Activated B cell treated with CpG ODN at 0.5 μM for 24 hours (primary cell): ENCODE data around the gene ZRANB3. TPM values are rescaled to one million over a fixed set of nuclear protein-coding genes. Genes with fewer than 3 reads are reported as not detected.
"Not testable (repeated sequence)": the region's sequence is repeated elsewhere in the genome, so short reads cannot be mapped to it uniquely, and the experiment has no call there.

Experiments
- ATAC-seq: fragments of 200-7000 bp; cut with Tn5 transposase; one replicate; pipeline ENCODE4 v1.10.0; 2021; ENCODE audit warnings: low read depth, mild to moderate bottlenecking, moderate library complexity
- CTCF ChIA-PET: fragments of 350-600 bp; sonication (Branson Sonifier 250); formaldehyde crosslinking; loops from one replicate; lab custom pipeline; 2021; ENCODE audit warnings: antibody characterized with exemption; lab: Charles Lee
- POLR2A ChIA-PET: fragments of 350-600 bp; sonication (Branson Sonifier 250); formaldehyde crosslinking; loops from one replicate; lab custom pipeline; 2021; ENCODE audit warnings: antibody characterized with exemption; lab: Charles Lee
- DNase-seq: peaks from one replicate; pipeline ENCODE4 v3.0.0; 2022
- H3K27ac Mint-ChIP-seq: one replicate; pipeline ENCODE4 v1.8.0; 2020; ENCODE audit warnings: mixed read lengths
- H3K27me3 Mint-ChIP-seq: one replicate; pipeline ENCODE4 v1.8.0; 2021; ENCODE audit warnings: mixed read lengths
- H3K36me3 Mint-ChIP-seq: one replicate; pipeline ENCODE4 v1.8.0; 2021; ENCODE audit warnings: low read depth, mixed read lengths
- H3K4me1 Mint-ChIP-seq: one replicate; pipeline ENCODE4 v1.8.0; 2021; ENCODE audit warnings: mixed read lengths
- H3K4me3 Mint-ChIP-seq: one replicate; pipeline ENCODE4 v1.8.0; 2020; ENCODE audit warnings: mild to moderate bottlenecking, mixed read lengths
- H3K9me3 Mint-ChIP-seq: one replicate; pipeline ENCODE4 v1.8.0; 2020; ENCODE audit warnings: mixed read lengths
- CTCF ChIP-seq: fragments of 200-600 bp; IDR thresholded peaks from one replicate; pipeline ENCODE4 v1.8.0; 2022; ENCODE audit warnings: antibody characterized with exemption, mild to moderate bottlenecking
- intact Hi-C: fragments of 100-400 bp; cut with micrococcal nuclease; formaldehyde crosslinking; loops from one replicate; pipeline ENCODE4 v1.15.1; 2024
- total RNA-seq: library from RNA; stranded (reverse); gene quantifications from 2 replicates; pipeline ENCODE4 v1.2.3, GENCODE V29; 2022

The ZRANB3 gene
- total RNA-seq, 1 donor from 2014 or later: 14.4 TPM

DNA sequence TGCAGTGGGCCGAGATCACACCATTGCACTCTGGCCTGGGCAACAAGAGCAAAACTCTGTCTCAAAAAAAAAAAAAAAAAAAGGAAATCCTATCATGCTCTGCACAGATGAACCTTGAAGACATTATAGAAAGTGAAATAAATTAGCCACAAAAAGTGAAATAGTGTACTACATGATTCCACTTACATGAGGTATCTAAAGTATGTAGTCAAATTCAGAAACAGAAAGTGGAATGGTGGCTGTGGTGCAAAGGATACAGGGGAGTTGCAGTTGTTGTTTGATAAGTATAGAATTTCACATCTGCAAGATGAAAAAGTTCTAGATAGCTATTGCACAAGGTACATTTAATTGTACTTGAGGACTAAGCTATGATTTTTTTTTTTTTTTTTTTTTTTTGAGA, 5.2 kb downstream of the ZRANB3 start:
- Mint-ChIP-seq H3K36me3 (peaks cover 4% of the 10 kb centered on the region), H3K9me3 (no peaks in the 10 kb centered on the region), H3K4me1 (peaks cover 3% of the 10 kb centered on the region), H3K27me3 (no peaks in the 10 kb centered on the region), H3K27ac (no peak overlapping the region), H3K4me3 (no peak overlapping the region)
- TF ChIP-seq CTCF: no peak
- intact Hi-C loops: no loop called here
- DNase-seq (no peak), ATAC-seq (no peak)
- POLR2A ChIA-PET: interaction anchor here (0.7 to 1.0 kb wide), 2 partner anchors 13 to 33 kb away, joined by 3 read pairs; no protein-coding TSS in a partner anchor
- CTCF ChIA-PET: interaction anchor here (0.6 kb wide), 1 partner anchor 105 kb away, joined by 3 read pairs; no protein-coding TSS in a partner anchor

- peaks cover 5% of the 10 kb centered on the region for H3K9me3 Mint-ChIP-seq
- H3K27me3 Mint-ChIP-seq: no peaks in the 10 kb centered on the region
- H3K4me1 Mint-ChIP-seq: no peaks in the 10 kb centered on the region
- H3K27ac Mint-ChIP-seq: no peak overlapping the region
- ATAC-seq (no peak), DNase-seq (no peak)
- POLR2A ChIA-PET: interaction anchor here (0.7 kb wide), 1 partner anchor 84 kb away, joined by 3 read pairs; no protein-coding TSS in a partner anchor
- intact Hi-C loops: no loop called here
- CTCF ChIA-PET: no interaction called here
- H3K4me3 Mint-ChIP-seq: no peak overlapping the region
- H3K36me3 Mint-ChIP-seq: peaks cover 3% of the 10 kb centered on the region
- no peak for TF ChIP-seq CTCF
Measured at GRCh38 chr2:135512099-135512498, 18.9 kb downstream of the ZRANB3 start.

DNA sequence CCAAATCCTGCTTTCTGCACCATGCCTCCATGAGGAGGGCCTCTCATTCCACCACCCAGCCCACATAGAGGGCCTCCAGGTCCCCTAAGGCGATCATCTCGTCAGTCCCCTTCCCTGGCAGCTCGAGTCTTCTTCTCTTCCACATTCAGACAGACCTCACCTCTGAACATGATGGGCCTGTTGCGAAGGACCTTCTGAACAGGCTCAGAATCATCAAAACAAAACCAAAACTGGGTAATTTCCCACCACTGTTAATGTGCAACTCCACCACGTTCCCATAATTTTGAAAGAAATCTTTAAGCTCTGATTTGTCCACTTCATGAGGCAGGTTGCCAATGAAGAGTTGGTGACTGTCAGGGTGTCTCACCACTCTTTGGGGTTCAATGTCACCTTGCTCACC, 20.4 kb downstream of the ZRANB3 start:
- no peak for TF ChIP-seq CTCF
- no peaks in the 10 kb centered on the region for H3K27me3 Mint-ChIP-seq
- ChIA-PET CTCF (no interaction called here), POLR2A (no interaction called here)
- H3K27ac Mint-ChIP-seq: no peak overlapping the region
- intact Hi-C loops: no loop called here
- H3K9me3 Mint-ChIP-seq: peaks cover 4% of the 10 kb centered on the region
- ATAC-seq (no peak), DNase-seq (no peak)
- H3K36me3 Mint-ChIP-seq: peaks cover 3% of the 10 kb centered on the region
- no peak overlapping the region for H3K4me3 Mint-ChIP-seq
- H3K4me1 Mint-ChIP-seq: no peaks in the 10 kb centered on the region

GRCh38 chr2:135504811-135505210, 26.2 kb downstream of the ZRANB3 start:
- no peak overlapping the region for H3K4me3 Mint-ChIP-seq
- DNase-seq (no peak), ATAC-seq (no peak)
- CTCF ChIA-PET: interaction anchor here (0.6 kb wide), 1 partner anchor 25 kb away, joined by 3 read pairs; no protein-coding TSS in a partner anchor
- H3K4me1 Mint-ChIP-seq: no peaks in the 10 kb centered on the region
- H3K27ac Mint-ChIP-seq: no peak overlapping the region
- H3K9me3 Mint-ChIP-seq: peaks cover under 1% of the 10 kb centered on the region
- POLR2A ChIA-PET: no interaction called here
- intact Hi-C loops: no loop called here
- peaks cover 31% of the 10 kb centered on the region for H3K36me3 Mint-ChIP-seq
- no peak for TF ChIP-seq CTCF
- no peaks in the 10 kb centered on the region for H3K27me3 Mint-ChIP-seq

- H3K27ac Mint-ChIP-seq, DNase-seq, H3K27me3 Mint-ChIP-seq, H3K4me3 Mint-ChIP-seq, H3K4me1 Mint-ChIP-seq, intact Hi-C loops, POLR2A ChIA-PET, CTCF ChIA-PET, ATAC-seq: not testable (repeated sequence)
- H3K36me3 Mint-ChIP-seq: peaks cover 48% of the 10 kb centered on the region
- peaks cover 24% of the 10 kb centered on the region for H3K9me3 Mint-ChIP-seq
Measured at GRCh38 chr2:135498588-135498987, 32.4 kb downstream of the ZRANB3 start.

DNA sequence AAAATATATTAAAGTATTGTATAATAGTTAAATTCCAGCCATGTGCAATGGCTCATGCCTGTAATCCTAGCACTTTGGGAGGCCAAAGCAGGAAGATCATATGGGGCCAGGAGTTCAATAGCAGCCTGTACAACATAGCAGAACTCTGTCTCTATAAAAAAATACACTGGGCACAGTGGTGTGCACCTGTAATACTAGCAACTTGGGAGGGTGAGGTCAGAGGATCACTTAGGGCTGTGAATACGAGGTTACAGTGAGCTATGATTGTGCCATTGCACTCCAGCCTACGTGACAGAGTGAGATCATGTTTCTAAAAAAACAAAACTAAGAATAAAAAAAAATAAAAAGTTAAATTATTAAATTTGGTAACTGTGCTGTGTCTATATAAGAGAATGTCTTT, 36.1 kb downstream of the ZRANB3 start:
- peaks cover 29% of the 10 kb centered on the region for H3K36me3 Mint-ChIP-seq
- TF ChIP-seq CTCF: no peak

More for the DNA sequence above, 36.1 kb downstream of the ZRANB3 start:
- no peaks in the 10 kb centered on the region for H3K27me3 Mint-ChIP-seq
- H3K4me1 Mint-ChIP-seq: peaks cover 3% of the 10 kb centered on the region
- DNase-seq: no peak
- ATAC-seq: no peak
- no peak overlapping the region for H3K27ac Mint-ChIP-seq
- H3K4me3 Mint-ChIP-seq: no peak overlapping the region
- H3K9me3 Mint-ChIP-seq: peaks cover 34% of the 10 kb centered on the region
- CTCF ChIA-PET: no interaction called here
- POLR2A ChIA-PET: no interaction called here
- intact Hi-C loops: no loop called here
